Neural crest cell (in vitro differentiated cells): ENCODE measurements around the gene ACVR1. TPM values are rescaled to one million over a fixed set of nuclear protein-coding genes. Genes with fewer than 3 reads are reported as not detected.

Experiments used
- DNase-seq: peaks from one replicate; pipeline ENCODE4 v3.0.0; 2021; ENCODE audit warnings: low read depth, mixed read lengths, low spot score
- H3K27ac Mint-ChIP-seq: one replicate; pipeline ENCODE4 v1.8.0; 2021; ENCODE audit warnings: mild to moderate bottlenecking, mixed read lengths; ENCODE audit not compliant: unreplicated experiment
- H3K27me3 Mint-ChIP-seq: 2 replicates; pipeline ENCODE4 v1.8.0; 2021; ENCODE audit warnings: low read depth, mild to moderate bottlenecking, mixed read lengths
- H3K36me3 Mint-ChIP-seq: 2 replicates; pipeline ENCODE4 v1.8.0; 2021; ENCODE audit warnings: low read depth, mild to moderate bottlenecking, mixed read lengths
- H3K4me1 Mint-ChIP-seq: 2 replicates; pipeline ENCODE4 v1.8.0; 2021; ENCODE audit warnings: mixed read lengths
- H3K4me3 Mint-ChIP-seq: one replicate; pipeline ENCODE4 v1.8.0; 2021; ENCODE audit warnings: mild to moderate bottlenecking, mixed read lengths
- H3K9me3 Mint-ChIP-seq: 2 replicates; pipeline ENCODE4 v1.8.0; 2021; ENCODE audit warnings: mixed read lengths
- total RNA-seq: library from RNA; stranded (reverse); gene quantifications from 2 replicates; pipeline ENCODE4 v1.2.1, GENCODE V29; 2021
- TF ChIP-seq, protein P1 (sequence below): fragments of 200-600 bp; sonication (generic); conservative IDR thresholded peaks from 2 replicates; pipeline ENCODE4 v1.5.0; 2021; ENCODE audit warnings: antibody characterized with exemption, mild to moderate bottlenecking

The ACVR1 gene
- total RNA-seq, 1 donor from 2014 or later = 12.5 TPM

- no peaks in the 10 kb centered on the region for H3K9me3 Mint-ChIP-seq
- no peaks in the 10 kb centered on the region for H3K36me3 Mint-ChIP-seq
- H3K4me3 Mint-ChIP-seq = no peak overlapping the region
- TF ChIP-seq, protein P1, sequence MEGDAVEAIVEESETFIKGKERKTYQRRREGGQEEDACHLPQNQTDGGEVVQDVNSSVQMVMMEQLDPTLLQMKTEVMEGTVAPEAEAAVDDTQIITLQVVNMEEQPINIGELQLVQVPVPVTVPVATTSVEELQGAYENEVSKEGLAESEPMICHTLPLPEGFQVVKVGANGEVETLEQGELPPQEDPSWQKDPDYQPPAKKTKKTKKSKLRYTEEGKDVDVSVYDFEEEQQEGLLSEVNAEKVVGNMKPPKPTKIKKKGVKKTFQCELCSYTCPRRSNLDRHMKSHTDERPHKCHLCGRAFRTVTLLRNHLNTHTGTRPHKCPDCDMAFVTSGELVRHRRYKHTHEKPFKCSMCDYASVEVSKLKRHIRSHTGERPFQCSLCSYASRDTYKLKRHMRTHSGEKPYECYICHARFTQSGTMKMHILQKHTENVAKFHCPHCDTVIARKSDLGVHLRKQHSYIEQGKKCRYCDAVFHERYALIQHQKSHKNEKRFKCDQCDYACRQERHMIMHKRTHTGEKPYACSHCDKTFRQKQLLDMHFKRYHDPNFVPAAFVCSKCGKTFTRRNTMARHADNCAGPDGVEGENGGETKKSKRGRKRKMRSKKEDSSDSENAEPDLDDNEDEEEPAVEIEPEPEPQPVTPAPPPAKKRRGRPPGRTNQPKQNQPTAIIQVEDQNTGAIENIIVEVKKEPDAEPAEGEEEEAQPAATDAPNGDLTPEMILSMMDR = no peak
- H3K27me3 Mint-ChIP-seq = no peaks in the 10 kb centered on the region
- no peak overlapping the region for H3K27ac Mint-ChIP-seq
- peaks cover 5% of the 10 kb centered on the region for H3K4me1 Mint-ChIP-seq
- no peak for DNase-seq
These were observed 87.9 kb downstream of the ACVR1 start for GRCh38 chr2:157788201-157788600.

- no peaks in the 10 kb centered on the region for H3K27me3 Mint-ChIP-seq
- H3K4me3 Mint-ChIP-seq = no peak overlapping the region
- DNase-seq = no peak
- no peaks in the 10 kb centered on the region for H3K36me3 Mint-ChIP-seq
- H3K27ac Mint-ChIP-seq = no peak overlapping the region
- no peaks in the 10 kb centered on the region for H3K4me1 Mint-ChIP-seq
- TF ChIP-seq, protein P1 = no peak
- no peaks in the 10 kb centered on the region for H3K9me3 Mint-ChIP-seq
These were observed 88.7 kb downstream of the ACVR1 start for GRCh38 chr2:157787364-157787938.

GRCh38 chr2:157786663-157787363 is 89.3 kb downstream of the ACVR1 start:
- peaks cover 4% of the 10 kb centered on the region for H3K4me1 Mint-ChIP-seq
- no peaks in the 10 kb centered on the region for H3K9me3 Mint-ChIP-seq
- TF ChIP-seq, protein P1 = no peak
- no peaks in the 10 kb centered on the region for H3K36me3 Mint-ChIP-seq
- H3K27me3 Mint-ChIP-seq = no peaks in the 10 kb centered on the region
- no peak overlapping the region for H3K27ac Mint-ChIP-seq
- DNase-seq = no peak
- H3K4me3 Mint-ChIP-seq = no peak overlapping the region

DNA sequence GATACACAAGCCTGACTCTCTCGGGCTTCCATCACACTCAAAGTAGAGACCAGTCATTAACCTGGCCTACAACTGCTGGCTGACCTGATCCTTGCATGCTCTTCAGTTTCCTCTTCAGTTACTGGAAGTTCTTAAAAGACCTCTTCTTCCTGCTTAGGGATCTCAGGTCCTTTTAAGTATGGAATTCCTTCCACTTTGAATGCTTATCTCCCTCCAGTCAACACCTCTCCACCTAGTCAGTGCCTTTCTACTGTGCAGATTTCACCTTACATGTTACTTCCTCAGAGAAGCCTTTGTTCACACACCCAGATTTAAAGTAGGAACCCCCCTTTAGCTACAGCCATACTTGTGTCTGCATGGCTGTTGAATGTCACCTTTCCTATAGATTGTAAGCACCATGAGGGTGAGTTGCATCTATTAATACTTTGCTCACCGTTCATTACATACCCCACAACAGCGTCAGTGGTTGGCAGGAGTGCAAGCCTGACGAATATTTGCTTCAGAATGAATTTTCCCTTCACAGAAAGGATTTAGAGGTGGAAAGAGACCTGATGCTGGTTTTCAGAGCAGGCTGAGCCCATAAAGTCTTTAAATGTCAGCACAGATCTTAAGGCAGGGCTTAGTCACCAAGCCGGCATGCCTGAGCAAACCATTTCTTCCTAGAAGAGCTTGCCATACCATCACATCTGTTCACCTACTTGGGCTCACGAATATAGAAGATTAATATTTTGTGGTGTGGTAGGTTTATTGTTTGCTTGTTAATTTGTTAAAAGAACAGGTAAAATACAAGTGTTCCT is 90.1 kb downstream of the ACVR1 start:
- H3K27ac Mint-ChIP-seq = no peak overlapping the region
- no peak overlapping the region for H3K4me3 Mint-ChIP-seq
- no peaks in the 10 kb centered on the region for H3K36me3 Mint-ChIP-seq
- H3K9me3 Mint-ChIP-seq = no peaks in the 10 kb centered on the region
- peaks cover 4% of the 10 kb centered on the region for H3K4me1 Mint-ChIP-seq
- no peaks in the 10 kb centered on the region for H3K27me3 Mint-ChIP-seq
- TF ChIP-seq, protein P1 = no peak
- no peak for DNase-seq

- Mint-ChIP-seq H3K4me1 (peaks cover 4% of the 10 kb centered on the region), H3K36me3 (peaks cover 5% of the 10 kb centered on the region), H3K27me3 (no peaks in the 10 kb centered on the region), H3K9me3 (no peaks in the 10 kb centered on the region), H3K27ac (no peak overlapping the region), H3K4me3 (no peak overlapping the region)
- DNase-seq = no peak
- TF ChIP-seq, protein P1 = no peak
These were observed 90.9 kb downstream of the ACVR1 start for GRCh38 chr2:157785200-157785599.
